HCEC 1CT (cell line): ENCODE measurements around the gene PANX2.

Experiments
- DNase-seq: peaks from one replicate; pipeline ENCODE4 v3.0.0-alpha.2; 2017

Gene PANX2

GRCh38 chr22:50184004-50184901, 13.7 kb downstream of the PANX2 start:
- peak; percentile 48 for DNase-seq

- no peak for DNase-seq
These were observed 14.4 kb downstream of the PANX2 start for GRCh38 chr22:50184902-50185374.

- DNase-seq, result peak; percentile 90
These were observed 15.0 kb downstream of the PANX2 start, which contains the start of gene TRABD for GRCh38 chr22:50185375-50186087. TRABD (plus strand) TSS chr22:50185913; CDS start chr22:50193061, 7,148 bp downstream.

- DNase-seq, result no peak
These were observed 15.7 kb downstream of the PANX2 start for GRCh38 chr22:50186181-50186714.

GRCh38 chr22:50186761-50187523, 16.4 kb downstream of the PANX2 start:
- DNase-seq, result peak; percentile 7

- DNase-seq, result no peak
These were observed 17.8 kb downstream of the PANX2 start for GRCh38 chr22:50188356-50188755.

GRCh38 chr22:50189184-50189848, 18.8 kb downstream of the PANX2 start:
- DNase-seq, result no peak

- DNase-seq, result no peak
These were observed 19.3 kb downstream of the PANX2 start for GRCh38 chr22:50189849-50190181.

GRCh38 chr22:50190182-50190940, 19.8 kb downstream of the PANX2 start:
- DNase-seq, result no peak

GRCh38 chr22:50190941-50191741, 20.6 kb downstream of the PANX2 start:
- no peak for DNase-seq

- DNase-seq, result no peak
These were observed 22.1 kb downstream of the PANX2 start for GRCh38 chr22:50192436-50193204.

- DNase-seq, result no peak
These were observed 23.1 kb downstream of the PANX2 start for GRCh38 chr22:50193621-50194020.

- DNase-seq, result no peak
These were observed 23.7 kb downstream of the PANX2 start for GRCh38 chr22:50194037-50194805.

- no peak for DNase-seq
These were observed 25.7 kb downstream of the PANX2 start for GRCh38 chr22:50196256-50196655.

GRCh38 chr22:50197000-50197800, 26.7 kb downstream of the PANX2 start:
- no peak for DNase-seq

- no peak for DNase-seq
These were observed 27.5 kb downstream of the PANX2 start for GRCh38 chr22:50197856-50198623.

- DNase-seq, result no peak
These were observed 28.1 kb downstream of the PANX2 start for GRCh38 chr22:50198624-50199017.
